Measurements from ENCODE around the gene EXOSC5. TPM values are rescaled to one million over a fixed set of nuclear protein-coding genes. Genes with fewer than 3 reads are reported as not detected.

The EXOSC5 gene
- total RNA-seq, 1 experiment from 2014 or later = 58.7 TPM

GRCh38 chr19:41407271-41407670 lies 10.1 kb upstream of the EXOSC5 start:
- Mint-ChIP-seq H3K4me3 (no peak overlapping the region; a peak in 1 of 5 replicates), H3K4me1 (peaks cover 7 to 18% of the 10 kb centered on the region in 2 experiments), H3K27ac (peak overlapping the region; percentile 38 to 95 (median 62)), H3K36me3 (ENCODE audit: insufficient read depth in 1 of 3, low read depth in 3 of 3) (peaks cover 0 to 4% (median 4%) of the 10 kb centered on the region in 3 experiments; a peak in 2 of 7 replicates), H3K27me3 (ENCODE audit: low read depth) (no peaks in the 10 kb centered on the region), H3K9me3 (no peaks in the 10 kb centered on the region)
- Histone ChIP-seq H3K14ac (ENCODE audit: insufficient read depth, low read length) (no peak overlapping the region), H3K23me2 (ENCODE audit: insufficient read length, low read depth, low read length, poor library complexity, severe bottlenecking) (no peaks in the 10 kb centered on the region), H4K20me1 (ENCODE audit: control insufficient read depth, insufficient read depth, insufficient read length) (peaks cover 3% of the 10 kb centered on the region), H2AK5ac (ENCODE audit: insufficient read length, low read length) (no peak overlapping the region), H3K23ac (ENCODE audit: insufficient read length, low read depth, low read length) (no peak overlapping the region), H2BK5ac (ENCODE audit: insufficient read length, low read length) (no peak overlapping the region), H3K79me2 (ENCODE audit: insufficient read depth, low read length) (no peaks in the 10 kb centered on the region), H3T11ph (ENCODE audit: low read length) (no peak overlapping the region), H3K9me3 (ENCODE audit: control insufficient read depth, low read depth, low read length) (no peaks in the 10 kb centered on the region), H2BK15ac (ENCODE audit: low read depth, low read length) (no peak overlapping the region), H2AFZ (ENCODE audit: low read length) (no peak overlapping the region), H3K9ac (ENCODE audit: extremely low read depth, insufficient read length, low read length) (no peak overlapping the region), H3K4ac (ENCODE audit: low read depth, low read length) (no peak overlapping the region), H3K27me3 (ENCODE audit: insufficient read depth, low read length) (no peaks in the 10 kb centered on the region), H2BK20ac (ENCODE audit: low read depth, low read length, poor library complexity, severe bottlenecking) (no peak overlapping the region), H3K4me1 (ENCODE audit: insufficient read depth, low read length) (no peaks in the 10 kb centered on the region; the same call in 1 of the 2 replicates), H2BK12ac (ENCODE audit: insufficient read length, low read depth, low read length) (no peak overlapping the region), H3K4me2 (ENCODE audit: insufficient read depth, insufficient read length, low read length) (no peak overlapping the region), H3K18ac (ENCODE audit: insufficient read length, low read depth, low read length) (no peak overlapping the region), H2BK120ac (ENCODE audit: low read depth, low read length, poor library complexity, severe bottlenecking) (no peak overlapping the region), H4K8ac (replicated peaks; ENCODE audit: insufficient read length, low read depth, low read length) (no peak overlapping the region), H3K79me1 (ENCODE audit: insufficient read depth, low read depth, low read length, poor library complexity, severe bottlenecking) (no peaks in the 10 kb centered on the region), H4K5ac (ENCODE audit: insufficient read length, low read depth, low read length) (no peak overlapping the region), H4K91ac (ENCODE audit: insufficient read length, low read depth, low read length) (no peak overlapping the region), H3K56ac (ENCODE audit: insufficient read length, low read depth, low read length) (no peak overlapping the region), H3K27ac (ENCODE audit: insufficient read length, low read depth, low read length) (peak overlapping the region; percentile 24)
- peak; percentile 67 for DNase-seq
- no CpG with 5 or more reads among the region's 4 CpGs for WGBS (ENCODE audit: extremely low coverage, insufficient read length, low lambda C conversion rate)
- TF ChIP-seq CTCF (conservative IDR thresholded peaks at IDR 0.05) = no peak
